Measurements from ENCODE around the gene SH2D6.

DNA sequence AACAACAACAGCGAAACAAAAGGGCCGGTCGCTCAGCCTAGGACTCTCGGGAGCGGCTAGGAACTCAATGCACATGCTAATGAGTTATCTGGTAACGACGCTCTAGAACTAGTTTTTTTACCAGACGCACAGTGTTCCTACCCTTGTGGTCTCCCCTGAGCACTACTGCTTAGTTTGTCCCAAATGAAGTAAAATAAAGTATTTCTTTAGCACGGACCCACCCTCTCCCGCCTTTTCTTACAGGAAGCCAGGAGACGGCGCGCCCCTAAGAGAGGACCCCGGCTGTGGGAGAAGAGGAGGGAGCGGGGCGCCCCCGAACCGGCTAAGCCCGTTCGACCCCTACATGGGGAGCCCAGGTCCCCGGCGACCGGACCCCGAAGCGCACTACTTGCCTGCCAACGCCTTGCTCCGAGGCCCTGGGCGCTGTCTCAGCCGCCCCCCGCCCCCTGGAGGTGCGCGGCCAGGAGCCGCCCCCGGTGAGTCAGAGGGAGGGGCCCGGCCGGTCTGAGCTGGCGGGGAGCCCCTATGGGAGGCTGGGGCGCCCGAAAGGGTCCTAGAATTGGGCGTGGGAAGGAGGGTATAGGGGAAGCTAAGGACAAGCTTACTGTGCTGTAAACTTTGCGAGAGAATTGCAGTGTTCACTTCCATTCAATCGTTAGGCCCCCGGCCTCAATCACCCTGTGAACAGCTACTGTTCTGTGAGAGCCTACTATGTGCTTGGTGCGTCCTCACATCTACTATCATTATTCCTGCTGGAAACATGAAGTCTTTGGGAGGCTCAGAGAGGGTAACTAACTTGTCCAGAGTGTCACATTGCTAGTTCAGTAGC, 4.7 kb upstream of the SH2D6 start:
- TF ChIP-seq CTCF (IDR thresholded peaks at IDR 0.05) = no peak
- no peak for TF ChIP-seq POLR2AphosphoS5 (IDR thresholded peaks at IDR 0.05; ENCODE audit: low read depth, low read length)
- no peak for TF ChIP-seq RAD21 (IDR thresholded peaks at IDR 0.05; ENCODE audit: low read length)

All from SK-N-SH (cell line).